Daoy (cell line): ENCODE results near the gene GPR25. TPM values are rescaled to one million over a fixed set of nuclear protein-coding genes. Genes with fewer than 3 reads are reported as not detected.

ENCODE experiments used
- DNase-seq: peaks from one replicate; pipeline ENCODE4 v3.0.0-alpha.2; 2015; ENCODE audit warnings: low read depth
- total RNA-seq: library from RNA; depleted of rRNA; stranded (reverse); fragments of >200 nt; shearing (Covaris generic); gene quantifications from 2 replicates; pipeline ENCODE4 v1.2.3, GENCODE V29; 2014

The GPR25 gene
- total RNA-seq, 1 experiment from 2014 or later = not detected

DNA sequence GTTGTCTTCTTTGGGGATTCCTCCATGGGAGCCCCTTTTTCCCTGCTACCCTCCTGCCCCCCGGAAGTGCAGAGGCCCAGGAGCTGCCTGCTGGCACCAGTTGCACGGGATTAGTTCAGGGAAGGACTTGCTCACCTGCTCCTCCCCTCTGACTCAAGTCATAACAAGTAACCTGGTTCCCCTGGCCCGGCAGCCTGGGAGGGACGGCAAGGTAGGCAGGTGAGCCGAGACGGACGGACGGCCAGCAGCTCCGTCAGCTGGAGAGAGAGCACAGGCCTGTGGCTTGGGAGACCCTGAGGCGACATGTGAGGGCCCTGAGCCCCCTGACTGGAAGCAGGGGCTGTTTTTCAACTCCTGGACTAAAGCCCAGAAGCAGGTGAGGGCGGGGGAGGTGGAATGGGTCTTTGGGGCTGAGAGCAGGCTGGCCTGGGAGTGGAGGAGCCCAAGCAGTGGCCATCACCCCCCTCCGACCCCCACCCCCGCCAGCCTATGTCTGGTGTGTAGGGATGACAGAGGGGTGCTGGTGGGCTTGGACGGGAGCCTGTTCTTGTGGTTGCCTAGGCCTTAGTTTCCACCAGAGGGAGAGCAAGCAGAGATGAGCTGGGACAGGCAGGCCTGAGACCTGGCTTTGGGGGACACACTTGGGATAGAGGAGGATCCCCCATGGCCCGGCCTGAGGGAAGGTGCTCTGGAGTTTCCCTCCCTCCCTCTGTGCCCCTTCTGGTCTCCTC is 22.1 kb downstream of the GPR25 start, which contains the start of gene INAVA:
Gene INAVA (plus strand): TSS at position 189 of the 731 bp plus-strand sequence. CDS start 3,501 bp downstream, outside the sequence.
- DNase-seq = no peak

DNA sequence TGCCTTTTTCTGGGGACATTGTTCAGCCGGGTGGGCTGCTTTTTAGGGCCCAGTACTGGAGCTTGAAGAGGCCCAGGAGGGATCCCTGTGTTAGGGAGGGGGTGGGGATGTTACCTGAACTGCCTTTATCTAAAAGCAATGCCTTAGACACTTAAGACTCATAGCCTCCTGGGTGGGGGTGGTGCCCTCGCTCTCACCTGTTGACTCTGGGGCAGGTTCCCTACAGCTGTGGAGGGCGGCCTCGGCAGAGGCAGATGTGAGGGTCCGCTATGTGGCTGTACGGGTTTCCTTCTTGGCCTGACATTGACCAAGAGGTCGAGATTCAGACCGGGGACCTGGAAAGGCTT is 22.6 kb downstream of the GPR25 start:
- DNase-seq = no peak

DNA sequence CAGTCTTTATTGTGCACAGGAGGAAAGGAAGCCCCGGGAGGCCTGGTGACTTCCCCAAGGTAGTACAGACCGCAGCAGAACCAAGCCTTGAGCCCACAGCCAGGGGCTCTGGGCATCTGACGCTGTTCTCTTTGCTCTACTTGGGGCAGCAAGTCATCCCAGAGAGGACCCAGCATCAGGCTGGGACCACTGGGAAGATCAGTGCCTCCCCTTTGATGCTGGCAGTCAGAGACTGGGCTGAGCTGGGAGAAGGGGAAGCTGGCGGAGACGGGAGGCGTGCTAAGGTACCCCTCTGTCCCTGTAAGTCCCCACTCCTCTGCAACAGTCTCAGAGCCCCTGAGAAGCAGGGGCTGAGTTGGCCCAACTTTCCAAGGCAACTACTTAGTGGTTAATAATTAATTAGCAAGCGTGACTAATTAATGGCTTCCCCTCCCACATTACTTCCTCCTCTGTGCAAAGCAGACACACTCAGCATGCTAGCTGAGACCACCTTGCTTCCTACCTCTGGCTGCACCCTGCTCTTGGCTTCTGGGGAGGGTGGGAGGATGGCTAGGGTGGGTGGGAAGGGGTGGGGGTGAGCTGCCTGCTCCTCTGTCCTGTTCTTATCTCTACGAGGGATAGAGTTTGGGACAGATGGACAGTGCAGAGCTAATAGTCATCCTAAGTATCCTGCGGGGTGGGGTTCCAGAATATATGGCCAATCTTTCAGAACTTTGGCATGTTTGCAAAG is 23.2 kb downstream of the GPR25 start:
- no peak for DNase-seq

DNA sequence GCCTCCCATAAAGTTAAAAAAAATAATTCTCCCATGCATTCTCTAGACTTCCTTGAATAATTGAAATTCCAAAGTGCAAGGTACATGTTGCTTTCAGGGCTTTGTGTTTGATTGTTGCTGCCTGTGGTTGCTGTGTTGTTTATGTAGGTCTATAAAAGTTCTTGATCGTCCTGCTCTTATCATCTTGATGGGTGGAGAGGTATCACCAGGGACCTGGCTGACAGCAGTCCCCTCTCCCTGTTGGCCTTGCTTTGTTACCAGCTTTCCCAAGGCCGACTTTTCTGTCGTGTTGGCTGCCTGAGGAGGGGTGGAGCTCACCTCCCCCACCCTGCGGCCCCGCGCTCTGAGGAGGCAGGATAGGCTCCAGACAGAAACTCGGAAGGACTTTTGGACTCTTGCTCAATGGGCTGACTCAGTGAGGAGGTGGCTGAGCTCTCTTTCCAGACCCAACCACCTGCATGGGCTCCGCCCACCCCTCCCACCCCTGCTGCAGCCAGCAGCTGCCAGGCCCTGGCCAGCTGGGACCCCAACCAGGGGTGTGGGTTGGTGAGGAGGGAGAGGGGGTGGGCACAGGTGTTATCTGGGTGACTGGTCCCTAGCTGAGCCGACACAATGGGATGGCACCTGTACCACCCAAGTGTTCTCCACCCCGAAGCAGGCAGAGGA is 23.9 kb downstream of the GPR25 start:
- DNase-seq = peak; percentile 82

DNA sequence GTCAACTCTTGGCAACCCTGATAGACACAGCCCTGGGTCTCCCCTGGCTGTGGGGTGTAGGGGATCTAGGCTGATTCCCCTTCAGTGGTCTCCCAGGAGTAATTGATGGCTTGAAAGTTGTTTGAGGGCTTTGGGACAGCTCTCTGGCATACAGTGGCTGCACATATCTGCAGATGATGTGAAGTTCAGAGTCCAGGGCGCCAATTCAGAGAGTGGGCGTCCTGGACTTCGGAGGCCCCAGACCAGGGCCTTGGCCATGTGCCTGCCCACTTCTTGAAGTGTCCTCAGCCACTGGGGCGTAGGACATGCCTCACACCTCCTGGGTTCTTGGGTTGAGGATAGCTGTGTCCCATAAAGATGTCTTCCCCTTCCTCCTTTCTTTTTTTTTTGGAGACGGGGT is 24.5 kb downstream of the GPR25 start:
- no peak for DNase-seq

DNA sequence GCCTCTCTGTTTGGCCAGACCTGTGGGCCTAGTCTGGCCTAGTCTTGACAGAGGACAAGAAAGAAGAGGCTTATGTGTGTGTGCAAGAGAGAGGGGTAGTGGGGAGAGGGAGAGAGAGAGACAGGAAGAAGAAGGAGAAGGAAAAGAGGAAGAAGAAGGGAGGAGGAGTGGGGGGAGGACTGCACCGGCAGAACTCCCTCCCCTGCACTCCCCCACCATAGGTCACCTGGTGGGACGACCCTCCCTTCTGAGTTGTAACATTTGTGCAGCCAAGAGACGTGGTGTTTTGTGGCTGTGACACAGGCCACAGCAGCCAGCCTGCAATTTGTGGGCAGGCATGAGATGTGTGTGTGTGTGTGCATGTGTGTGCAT is 26.2 kb downstream of the GPR25 start:
- DNase-seq = no peak

DNA sequence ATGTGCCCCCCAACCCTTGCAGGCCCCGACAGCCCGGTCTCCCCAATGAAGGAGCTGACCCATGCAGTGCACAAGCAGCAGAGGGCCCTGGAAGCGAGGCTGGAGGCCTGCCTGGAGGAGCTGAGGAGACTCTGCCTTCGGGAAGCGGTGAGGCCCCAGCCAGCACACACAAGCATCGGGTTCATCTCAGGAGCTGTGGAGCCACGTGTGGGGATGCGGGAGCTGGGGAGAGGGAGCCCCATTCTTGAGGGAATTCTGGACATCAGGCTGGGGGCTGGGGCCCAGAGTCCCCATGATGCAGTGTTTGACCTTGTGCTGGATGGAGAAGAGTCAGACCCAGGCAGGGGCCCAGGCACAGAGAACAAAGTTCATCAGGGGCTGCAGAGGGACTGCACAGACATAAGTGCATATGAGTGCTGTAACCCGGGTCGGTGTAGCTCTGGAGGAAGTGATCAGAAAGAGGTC is 26.7 kb downstream of the GPR25 start:
- DNase-seq = no peak

DNA sequence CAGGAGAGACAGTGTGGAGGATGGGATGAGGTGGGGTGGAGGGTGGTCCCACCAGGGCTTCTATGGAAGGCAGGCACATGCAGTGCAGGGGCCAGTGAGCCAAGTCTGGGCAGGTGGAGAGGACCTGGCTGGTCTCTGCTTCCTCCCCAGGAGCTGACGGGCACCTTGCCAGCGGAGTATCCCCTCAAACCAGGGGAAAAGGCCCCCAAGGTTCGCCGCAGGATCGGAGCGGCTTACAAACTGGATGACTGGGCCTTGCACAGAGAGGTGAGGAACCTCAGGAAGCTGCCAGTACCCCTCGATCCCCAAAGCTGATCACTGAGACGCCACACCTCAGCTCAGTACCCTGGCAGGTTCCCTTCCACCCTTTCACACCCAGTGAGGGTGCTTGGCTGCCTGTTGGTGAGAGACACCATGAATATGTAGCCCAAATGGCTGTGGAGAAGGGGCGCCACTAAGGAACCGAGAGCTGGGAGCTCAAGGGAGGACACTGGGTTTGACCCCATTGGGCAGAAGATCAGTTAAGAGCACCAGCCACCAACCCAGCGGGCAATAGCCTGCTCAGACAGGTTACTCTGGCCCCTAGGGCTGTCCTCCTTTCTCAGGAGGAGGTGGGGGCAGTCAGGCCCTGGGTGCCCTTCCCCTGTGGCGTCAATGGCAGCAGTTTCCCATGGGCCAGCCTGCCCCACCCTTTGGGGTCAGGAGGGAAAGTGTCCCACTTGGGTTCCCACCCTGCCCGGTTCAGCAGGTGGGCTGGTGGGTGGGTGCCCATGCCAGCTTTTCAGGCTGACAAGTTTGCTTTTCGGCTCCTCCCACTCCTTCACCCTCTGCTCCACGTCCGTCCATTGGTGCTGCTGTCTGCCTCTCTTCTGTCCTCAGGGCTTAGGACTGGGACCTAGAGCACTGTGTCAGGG is 27.4 kb downstream of the GPR25 start:
- no peak for DNase-seq

DNA sequence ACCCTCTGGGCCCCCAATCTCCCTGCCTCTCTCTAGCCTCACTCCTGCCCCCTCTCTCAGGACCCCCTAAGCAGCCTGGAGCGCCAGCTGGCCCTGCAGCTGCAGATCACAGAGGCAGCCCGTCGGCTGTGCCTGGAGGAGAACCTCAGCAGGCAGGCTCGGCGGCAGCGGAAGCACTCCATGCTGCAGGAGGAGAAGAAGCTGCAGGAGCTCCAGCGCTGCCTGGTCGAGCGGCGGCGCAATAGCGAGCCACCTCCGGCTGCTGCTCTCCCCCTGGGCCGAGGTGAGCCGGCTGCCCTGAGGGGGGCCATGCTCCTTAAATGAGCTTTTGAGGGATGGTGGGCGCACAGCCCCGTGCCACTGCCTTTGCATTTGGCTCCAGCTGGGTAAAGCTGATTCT is 28.1 kb downstream of the GPR25 start:
- no peak for DNase-seq

DNA sequence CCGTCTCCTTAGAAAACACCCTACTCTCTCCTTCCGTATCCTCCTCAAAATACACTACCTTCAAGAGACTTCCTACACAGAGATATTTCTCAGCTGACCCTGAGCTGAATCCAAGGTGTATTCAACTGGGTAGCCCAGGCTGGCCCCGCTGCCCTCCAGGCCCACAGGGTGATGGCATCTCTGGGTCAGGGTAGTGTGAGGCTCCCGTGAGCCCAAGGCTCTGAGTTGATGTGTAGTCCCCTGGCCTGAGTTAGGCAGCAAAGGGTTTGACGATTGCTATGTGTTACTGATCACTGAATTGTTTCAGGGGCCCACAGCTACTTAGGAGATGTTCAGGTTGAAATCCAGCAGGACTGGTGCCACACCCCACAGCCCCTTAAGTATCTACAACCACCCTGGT is 28.6 kb downstream of the GPR25 start:
- no peak for DNase-seq

DNA sequence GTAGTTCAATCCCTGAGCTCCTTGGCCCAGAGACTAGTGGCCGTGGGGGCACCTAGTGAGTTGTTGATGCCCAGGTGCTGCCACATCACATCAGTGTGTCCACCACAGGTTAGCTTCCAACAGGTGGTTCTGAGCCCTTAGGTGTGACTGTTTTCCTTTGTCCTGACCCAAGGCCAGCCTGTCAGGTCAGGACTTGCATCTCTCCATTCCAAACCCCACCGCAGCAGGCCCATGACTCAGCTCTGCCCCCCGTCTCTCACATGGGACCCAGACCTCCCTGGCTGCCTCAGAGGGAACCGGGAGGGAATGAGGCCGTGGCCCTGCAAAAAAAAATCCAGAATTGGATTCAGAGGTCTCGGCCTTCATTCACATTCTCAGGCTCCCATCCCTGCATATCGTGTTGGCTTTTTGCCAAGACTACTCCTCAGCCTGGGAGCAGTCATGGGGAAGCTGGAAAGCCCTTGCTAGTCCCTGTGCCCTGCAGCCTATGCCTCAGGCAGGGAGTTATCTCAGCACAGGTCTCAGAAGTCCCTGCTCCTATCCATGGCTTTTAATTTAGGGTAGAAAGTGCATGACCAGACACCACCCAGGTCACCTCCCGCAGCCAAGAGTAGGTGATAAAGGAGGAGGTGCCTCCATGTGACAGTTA is 29.1 kb downstream of the GPR25 start:
- no peak for DNase-seq

DNA sequence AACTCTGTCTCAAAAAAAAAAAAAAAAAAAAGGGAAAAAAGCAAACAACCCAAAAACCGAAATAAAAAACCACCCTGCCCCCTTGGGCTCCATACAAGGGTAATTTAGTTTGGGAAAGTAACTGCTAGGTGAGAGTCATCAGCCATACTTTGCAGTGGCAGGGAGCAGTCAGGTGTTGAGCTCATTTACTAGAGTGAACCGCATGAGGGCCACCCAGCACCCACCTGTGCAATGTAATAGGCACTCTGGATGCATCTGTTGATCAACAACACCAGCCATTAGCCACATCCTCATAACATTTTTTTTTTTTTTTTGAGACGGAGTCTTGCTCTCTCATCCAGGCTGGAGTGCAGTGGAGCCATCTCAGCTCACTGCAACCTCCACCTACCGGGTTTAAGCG is 31.0 kb downstream of the GPR25 start:
- DNase-seq = no peak

DNA sequence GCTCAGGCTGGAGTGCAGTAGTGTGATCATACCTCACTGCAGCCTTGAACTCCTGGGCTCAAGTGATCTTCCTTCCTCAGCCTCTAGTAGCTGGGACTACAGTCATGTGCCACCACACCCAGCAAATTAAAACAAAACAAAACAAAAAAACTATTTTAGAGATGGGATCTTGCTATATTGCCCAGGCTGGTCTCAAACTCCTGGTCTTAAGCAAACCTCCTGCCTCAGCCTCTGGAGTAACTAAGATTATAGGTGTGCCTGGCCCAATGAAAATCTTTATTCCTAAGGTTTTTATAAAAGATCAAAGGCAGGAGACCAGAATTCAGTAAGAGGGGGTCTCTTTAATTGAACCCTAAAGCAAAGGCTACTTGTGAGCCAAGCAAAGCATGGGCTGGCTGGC is 32.0 kb downstream of the GPR25 start:
- DNase-seq = no peak

DNA sequence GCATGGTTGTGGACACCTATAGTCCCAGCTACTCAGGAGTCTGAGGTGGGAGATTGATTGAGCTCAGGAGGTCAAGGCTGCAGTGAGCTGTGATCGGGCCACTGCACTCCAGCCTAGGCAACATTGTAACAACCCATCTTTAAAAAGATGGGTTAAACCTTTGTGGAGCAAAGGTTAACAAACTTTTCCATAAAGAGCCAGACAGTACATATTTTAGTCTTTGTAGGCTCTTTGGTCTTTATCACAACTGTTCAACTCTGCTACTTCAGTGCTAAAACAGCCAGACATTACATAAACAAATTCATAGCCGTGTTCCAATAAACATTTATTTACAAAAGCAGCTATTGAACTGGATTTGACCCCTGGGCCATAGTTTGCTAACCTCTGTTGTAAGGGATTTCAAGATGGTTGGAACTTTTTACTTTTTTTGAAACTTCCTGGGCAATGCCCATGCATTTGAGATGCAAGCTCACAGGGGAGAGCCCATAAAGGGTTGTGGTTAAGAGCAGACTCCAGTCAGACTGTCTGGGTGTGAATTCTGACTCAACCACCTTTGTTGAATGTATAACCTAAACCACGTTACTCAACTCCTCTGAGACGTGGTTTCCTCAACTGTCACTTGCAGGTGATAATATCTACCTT is 32.8 kb downstream of the GPR25 start:
- peak; percentile 68 for DNase-seq

DNA sequence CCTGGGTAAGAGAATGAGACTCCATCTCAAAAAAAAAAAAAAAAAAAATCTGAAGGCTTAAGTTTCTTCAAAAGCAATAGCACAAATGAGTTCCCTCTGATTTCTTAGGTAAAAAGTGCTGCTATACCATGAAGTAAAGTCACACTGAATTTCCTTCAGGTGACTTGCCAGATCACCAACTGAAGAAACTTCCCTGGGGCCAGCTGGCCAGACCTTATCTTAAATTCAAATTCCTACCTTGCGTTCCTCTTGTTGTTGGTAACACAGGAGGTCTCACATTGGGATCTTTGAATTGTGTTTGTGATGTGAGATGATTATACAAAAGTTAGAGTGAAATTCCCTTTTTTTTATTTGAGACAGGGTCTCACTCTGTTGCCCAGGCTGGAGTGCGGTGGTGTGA is 33.7 kb downstream of the GPR25 start:
- no peak for DNase-seq

DNA sequence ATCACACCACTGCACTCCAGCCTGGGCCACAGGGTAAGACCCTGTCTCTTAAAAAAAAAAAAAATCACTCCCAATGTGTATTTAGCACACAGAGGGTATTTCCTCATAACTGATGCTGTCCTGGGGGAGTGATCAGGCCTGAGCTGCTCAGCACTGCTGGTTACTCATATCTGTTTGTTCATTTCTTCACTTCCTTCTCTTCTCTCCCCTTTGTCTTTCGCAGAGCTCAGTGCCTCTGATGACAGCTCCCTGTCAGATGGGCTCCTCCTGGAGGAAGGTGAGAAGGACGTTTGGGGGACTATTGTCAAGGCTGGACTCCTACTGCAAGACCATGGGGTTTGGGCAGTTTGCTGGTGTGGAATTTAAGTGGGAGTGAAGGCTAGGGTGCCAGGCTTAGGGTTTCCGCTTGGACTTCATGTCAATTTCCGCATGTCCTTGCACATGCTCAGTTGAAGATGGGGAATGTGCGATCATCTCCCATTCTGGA is 34.9 kb downstream of the GPR25 start:
- no peak for DNase-seq

DNA sequence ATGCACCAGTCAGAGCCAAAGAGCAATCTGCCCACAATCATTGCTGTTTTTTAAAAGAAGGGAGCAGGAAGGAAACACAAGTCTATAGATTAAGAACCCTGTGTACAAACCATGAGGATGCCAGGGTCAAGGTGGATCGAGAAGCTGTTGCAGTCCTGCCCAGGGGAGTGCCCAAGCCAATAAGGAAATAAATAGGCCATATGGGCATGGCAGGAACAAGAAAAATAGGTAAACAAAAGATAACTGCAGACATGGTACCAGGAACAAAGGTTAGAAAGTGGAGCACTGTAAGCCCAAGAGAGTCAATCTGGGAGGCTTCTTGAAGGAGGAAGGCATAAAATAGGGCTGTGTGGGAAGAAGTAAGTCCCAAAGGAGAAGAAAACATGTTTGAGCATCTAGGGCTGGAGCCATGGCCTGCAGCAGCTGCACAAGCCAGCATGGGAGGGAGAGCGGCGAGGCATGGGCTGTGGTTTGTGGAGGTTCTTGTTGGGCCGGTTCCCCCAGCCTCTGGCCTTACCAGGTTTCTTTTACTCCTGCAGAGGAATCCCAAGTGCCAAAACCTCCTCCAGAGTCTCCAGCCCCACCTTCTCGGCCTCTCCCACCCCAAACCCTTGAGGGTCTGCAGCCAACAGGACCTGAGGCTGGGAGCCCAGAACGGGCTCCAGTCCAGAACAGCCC is 35.5 kb downstream of the GPR25 start:
- no peak for DNase-seq

DNA sequence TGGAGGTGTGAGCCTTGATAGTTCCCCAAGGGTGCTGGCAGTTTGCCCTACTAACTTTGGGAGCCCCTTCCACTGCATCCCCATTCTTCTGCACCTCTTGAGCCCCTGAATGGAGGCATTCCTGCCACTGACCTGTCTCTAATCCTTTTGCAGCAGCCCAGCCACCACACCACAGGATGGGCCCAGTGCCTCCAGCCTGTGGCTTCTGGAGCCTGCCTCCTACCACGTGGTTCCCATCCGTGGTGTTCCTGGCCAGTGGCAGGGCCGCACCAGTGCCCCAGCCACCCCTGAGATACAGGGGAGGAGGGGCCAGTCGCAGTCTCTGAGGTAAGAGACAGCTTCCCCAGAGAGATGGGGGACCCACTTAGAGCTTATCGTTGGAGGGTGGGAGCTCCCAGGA is 36.3 kb downstream of the GPR25 start:
- no peak for DNase-seq

DNA sequence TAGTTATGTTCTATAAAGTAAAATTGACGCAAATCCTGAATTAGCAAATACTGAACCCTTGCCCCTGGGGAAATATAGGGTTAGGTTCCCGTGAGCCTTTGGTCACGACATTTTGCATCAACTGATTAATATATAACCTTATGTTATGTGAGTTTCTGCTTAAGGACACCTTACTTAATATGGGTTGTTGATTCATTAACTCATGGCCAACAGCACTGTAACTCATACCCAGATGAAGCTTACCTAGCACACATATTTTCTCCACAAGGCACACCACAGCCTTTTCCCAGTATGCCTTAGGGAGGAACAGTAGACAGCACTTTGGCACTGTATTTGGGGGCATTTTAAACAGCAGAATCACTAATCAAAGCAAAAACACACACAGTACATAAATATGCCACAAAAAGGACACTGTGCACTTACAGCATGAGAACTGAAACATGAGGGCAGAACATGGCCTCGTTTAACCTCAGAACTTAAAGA is 37.0 kb downstream of the GPR25 start:
- DNase-seq = no peak

DNA sequence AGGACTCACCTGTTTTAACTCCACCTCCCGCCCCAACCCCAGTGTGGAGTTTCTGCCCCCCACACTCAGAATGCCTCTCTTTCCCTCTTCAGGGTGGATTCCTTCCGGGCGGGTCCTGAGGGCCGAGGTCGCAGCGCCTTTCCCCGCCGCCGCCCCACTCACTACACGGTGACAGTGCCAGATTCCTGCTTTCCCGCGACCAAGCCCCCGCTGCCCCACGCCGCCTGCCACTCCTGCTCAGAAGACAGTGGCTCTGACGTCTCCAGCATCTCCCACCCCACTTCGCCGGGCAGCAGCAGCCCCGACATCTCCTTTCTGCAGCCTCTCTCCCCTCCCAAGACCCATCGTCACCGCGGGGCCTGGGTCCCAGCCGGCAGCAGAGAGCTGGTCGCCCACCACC is 38.6 kb downstream of the GPR25 start:
- no peak for DNase-seq
